GM10847 (cell line): ENCODE data around the gene PHF21B.

ENCODE experiments used
- POLR2A ChIP-seq: IDR thresholded peaks from 2 replicates; pipeline ENCODE4 v1.6.1; 2011; ENCODE audit not compliant: insufficient read length; ENCODE audit errors: extremely low read depth

Gene PHF21B

GRCh38 chr22:44831885-44832284 is 177.9 kb downstream of the PHF21B start:
- no peak for TF ChIP-seq POLR2A
